Measurements from ENCODE around the gene BCAR1.

The BCAR1 gene

GRCh38 chr16:75195811-75196790 lies 55.3 kb downstream of the BCAR1 start:
- H3K4me1 ChIP-seq (ENCODE audit: control insufficient read depth in 5 of 5, insufficient read depth in 5 of 5, low read length in 5 of 5), result no peaks in the 10 kb centered on the region

GRCh38 chr16:75193730-75194444 lies 57.5 kb downstream of the BCAR1 start:
- no peak overlapping the region for H3K4me3 ChIP-seq (ENCODE audit: low read depth in 1 of 5, low read length in 5 of 5)
- H3K27me3 ChIP-seq (ENCODE audit: control insufficient read depth in 5 of 5, insufficient read depth in 4 of 5, low read length in 5 of 5), result peaks cover 25 to 36% (median 28%) of the 10 kb centered on the region in 5 donors

More at GRCh38 chr16:75195811-75196790, 55.3 kb downstream of the BCAR1 start:
- Histone ChIP-seq H3K9me3 (ENCODE audit: control insufficient read depth in 5 of 5, low read length in 5 of 5) (no peaks in the 10 kb centered on the region), H3K9ac (ENCODE audit: low read length in 5 of 5) (no peak overlapping the region), H3K27me3 (ENCODE audit: control insufficient read depth in 5 of 5, insufficient read depth in 4 of 5, low read length in 5 of 5) (peaks cover 23 to 28% (median 25%) of the 10 kb centered on the region in 5 donors), H3K36me3 (ENCODE audit: control insufficient read depth in 5 of 5, insufficient read depth in 5 of 5, low read length in 5 of 5) (no peaks in the 10 kb centered on the region), H3K4me3 (ENCODE audit: low read depth in 1 of 5, low read length in 5 of 5) (no peak overlapping the region), H3K27ac (ENCODE audit: low read depth, low read length) (no peak overlapping the region)

DNA sequence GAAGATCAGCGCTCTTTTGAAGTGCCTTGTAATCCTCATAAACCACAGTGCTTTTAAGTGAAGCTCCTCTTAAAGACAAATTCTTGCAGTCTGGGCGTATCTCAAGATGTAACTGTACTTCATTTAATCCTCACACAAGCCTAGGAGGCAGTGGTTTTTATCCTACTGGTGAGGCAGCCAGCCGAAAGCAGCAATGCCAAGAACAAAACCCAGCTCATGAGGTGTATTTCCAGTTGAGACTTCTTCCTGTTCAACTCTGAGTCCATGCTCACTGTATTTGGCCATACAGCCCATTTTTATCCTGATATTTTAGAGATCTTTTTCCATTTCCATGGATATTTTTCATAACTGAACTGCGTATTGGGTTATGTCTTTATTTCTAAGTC lies 58.2 kb downstream of the BCAR1 start:
- Histone ChIP-seq H3K27me3 (ENCODE audit: control insufficient read depth in 5 of 5, insufficient read depth in 4 of 5, low read length in 5 of 5) (peaks cover 22 to 34% (median 27%) of the 10 kb centered on the region in 5 donors), H3K9ac (ENCODE audit: low read length in 5 of 5) (no peak overlapping the region), H3K4me3 (ENCODE audit: low read depth in 1 of 5, low read length in 5 of 5) (no peak overlapping the region), H3K36me3 (ENCODE audit: control insufficient read depth in 5 of 5, insufficient read depth in 5 of 5, low read length in 5 of 5) (no peaks in the 10 kb centered on the region), H3K27ac (ENCODE audit: low read depth, low read length) (no peak overlapping the region), H3K9me3 (ENCODE audit: control insufficient read depth in 5 of 5, low read length in 5 of 5) (no peaks in the 10 kb centered on the region), H3K4me1 (ENCODE audit: control insufficient read depth in 5 of 5, insufficient read depth in 5 of 5, low read length in 5 of 5) (no peaks in the 10 kb centered on the region)

More at GRCh38 chr16:75193730-75194444, 57.5 kb downstream of the BCAR1 start:
- H3K27ac ChIP-seq (ENCODE audit: low read depth, low read length), result no peak overlapping the region
- H3K9me3 ChIP-seq (ENCODE audit: control insufficient read depth in 5 of 5, low read length in 5 of 5), result no peaks in the 10 kb centered on the region
- no peaks in the 10 kb centered on the region for H3K36me3 ChIP-seq (ENCODE audit: control insufficient read depth in 5 of 5, insufficient read depth in 5 of 5, low read length in 5 of 5)
- no peaks in the 10 kb centered on the region for H3K4me1 ChIP-seq (ENCODE audit: control insufficient read depth in 5 of 5, insufficient read depth in 5 of 5, low read length in 5 of 5)
- H3K9ac ChIP-seq (ENCODE audit: low read length in 5 of 5), result no peak overlapping the region

DNA sequence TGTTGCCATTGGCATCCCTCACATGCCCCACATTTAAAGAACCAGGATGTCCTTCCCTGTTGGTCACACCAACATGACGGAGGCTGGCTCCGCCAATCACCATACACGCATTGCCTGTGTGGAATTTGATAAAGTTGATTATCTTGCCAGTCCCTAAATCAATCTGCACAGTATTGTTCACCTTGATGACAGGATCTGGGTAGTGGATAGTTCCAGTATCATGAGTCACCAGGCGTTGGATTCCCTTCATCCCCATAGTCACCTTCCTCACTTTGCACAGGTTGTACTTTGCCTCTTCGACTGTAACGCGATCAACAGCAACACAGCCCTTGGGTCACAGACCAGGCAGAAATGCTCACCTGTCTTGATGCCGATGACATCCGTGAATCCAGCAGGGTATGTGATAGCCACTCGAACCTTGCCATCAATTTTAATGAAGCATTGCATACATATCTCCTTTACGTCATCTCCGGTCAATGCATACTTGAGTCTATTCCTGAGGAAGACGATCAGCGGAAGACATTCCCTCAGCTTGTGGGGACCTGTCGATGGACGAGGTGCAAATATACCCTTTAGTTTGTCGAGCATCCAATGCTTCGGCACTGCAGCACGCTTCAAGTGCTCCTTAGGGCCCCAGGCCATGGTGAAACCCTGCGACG lies 58.7 kb downstream of the BCAR1 start:
- H3K36me3 ChIP-seq (ENCODE audit: control insufficient read depth in 5 of 5, insufficient read depth in 5 of 5, low read length in 5 of 5), result no peaks in the 10 kb centered on the region
- no peak overlapping the region for H3K4me3 ChIP-seq (ENCODE audit: low read depth in 1 of 5, low read length in 5 of 5)
- peaks cover 17 to 29% (median 21%) of the 10 kb centered on the region in 5 donors for H3K27me3 ChIP-seq (ENCODE audit: control insufficient read depth in 5 of 5, insufficient read depth in 4 of 5, low read length in 5 of 5)
- H3K4me1 ChIP-seq (ENCODE audit: control insufficient read depth in 5 of 5, insufficient read depth in 5 of 5, low read length in 5 of 5), result no peaks in the 10 kb centered on the region
- H3K9me3 ChIP-seq (ENCODE audit: control insufficient read depth in 5 of 5, low read length in 5 of 5), result no peaks in the 10 kb centered on the region
- H3K9ac ChIP-seq (ENCODE audit: low read length in 5 of 5), result no peak overlapping the region
- H3K27ac ChIP-seq (ENCODE audit: low read depth, low read length), result no peak overlapping the region

DNA sequence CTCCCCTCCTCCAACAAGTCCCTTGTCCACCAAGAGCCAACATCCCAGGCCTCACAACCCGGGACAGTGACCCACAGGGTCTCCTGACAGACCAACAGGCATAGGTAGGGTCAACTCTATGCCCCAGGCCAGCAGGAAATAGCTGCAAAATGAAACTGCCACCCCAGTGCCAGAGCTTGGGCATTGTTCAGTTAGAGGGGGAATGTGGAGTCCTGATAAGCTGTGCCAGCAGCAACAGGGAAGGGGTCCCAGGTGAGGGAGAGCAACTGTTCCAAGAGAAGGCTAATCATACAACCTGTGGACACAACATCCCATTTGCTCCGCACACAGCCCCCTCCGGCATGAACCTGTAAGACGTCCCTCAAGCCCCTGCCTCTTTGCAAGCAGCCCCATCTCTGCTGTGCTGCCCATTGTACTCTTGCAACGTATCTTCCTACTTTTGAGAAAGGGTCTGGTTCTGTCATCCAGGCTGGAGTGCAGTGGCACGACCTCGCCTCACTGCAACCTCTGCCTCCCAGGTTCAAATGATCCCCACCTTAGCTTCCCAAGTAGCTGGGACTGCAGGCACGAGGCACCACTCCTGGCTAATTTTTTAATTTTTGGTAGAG lies 61.7 kb downstream of the BCAR1 start:
- no peaks in the 10 kb centered on the region for H3K4me1 ChIP-seq (ENCODE audit: control insufficient read depth in 5 of 5, insufficient read depth in 5 of 5, low read length in 5 of 5)
- H3K9ac ChIP-seq (ENCODE audit: low read length in 5 of 5), result no peak overlapping the region
- peaks cover 0 to 10% (median 0%) of the 10 kb centered on the region in 5 donors for H3K27me3 ChIP-seq (ENCODE audit: control insufficient read depth in 5 of 5, insufficient read depth in 4 of 5, low read length in 5 of 5)
- no peak overlapping the region for H3K27ac ChIP-seq (ENCODE audit: low read depth, low read length)
- H3K9me3 ChIP-seq (ENCODE audit: control insufficient read depth in 5 of 5, low read length in 5 of 5), result no peaks in the 10 kb centered on the region
- H3K4me3 ChIP-seq (ENCODE audit: low read depth in 1 of 5, low read length in 5 of 5), result no peak overlapping the region
- no peaks in the 10 kb centered on the region for H3K36me3 ChIP-seq (ENCODE audit: control insufficient read depth in 5 of 5, insufficient read depth in 5 of 5, low read length in 5 of 5)

- H3K9ac ChIP-seq (ENCODE audit: low read length in 5 of 5), result no peak overlapping the region
- H3K27ac ChIP-seq (ENCODE audit: low read depth, low read length), result no peak overlapping the region
- H3K27me3 ChIP-seq (ENCODE audit: control insufficient read depth in 5 of 5, insufficient read depth in 4 of 5, low read length in 5 of 5), result peaks cover 0 to 10% (median 0%) of the 10 kb centered on the region in 5 donors
- no peaks in the 10 kb centered on the region for H3K4me1 ChIP-seq (ENCODE audit: control insufficient read depth in 5 of 5, insufficient read depth in 5 of 5, low read length in 5 of 5)
- H3K4me3 ChIP-seq (ENCODE audit: low read depth in 1 of 5, low read length in 5 of 5), result no peak overlapping the region
- no peaks in the 10 kb centered on the region for H3K9me3 ChIP-seq (ENCODE audit: control insufficient read depth in 5 of 5, low read length in 5 of 5)
- H3K36me3 ChIP-seq (ENCODE audit: control insufficient read depth in 5 of 5, insufficient read depth in 5 of 5, low read length in 5 of 5), result no peaks in the 10 kb centered on the region
Measured at GRCh38 chr16:75188832-75189477, 62.5 kb downstream of the BCAR1 start.

DNA sequence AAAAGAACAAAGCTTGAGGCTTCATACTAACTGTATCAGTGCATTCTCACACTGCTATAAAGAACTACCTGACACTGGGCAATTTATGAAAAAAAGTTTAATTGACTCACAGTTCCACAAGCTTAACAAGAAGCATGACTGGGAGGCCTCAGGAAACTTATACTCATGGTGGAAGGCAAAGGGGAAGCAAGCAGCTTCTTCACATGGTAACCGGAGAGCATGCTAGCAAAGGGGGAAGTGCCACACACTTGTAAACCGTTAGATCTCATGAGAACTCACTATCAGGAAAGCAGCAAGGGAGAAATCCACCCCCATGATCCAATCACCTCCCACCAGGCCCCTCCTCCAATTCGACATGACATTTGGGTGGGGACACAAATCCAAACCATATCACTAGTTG lies 69.8 kb downstream of the BCAR1 start:
- Histone ChIP-seq H3K4me3 (ENCODE audit: low read depth in 1 of 5, low read length in 5 of 5) (no peak overlapping the region), H3K9ac (ENCODE audit: low read length in 5 of 5) (no peak overlapping the region), H3K4me1 (ENCODE audit: control insufficient read depth in 5 of 5, insufficient read depth in 5 of 5, low read length in 5 of 5) (no peaks in the 10 kb centered on the region), H3K9me3 (ENCODE audit: control insufficient read depth in 5 of 5, low read length in 5 of 5) (peaks cover 1 to 12% (median 7%) of the 10 kb centered on the region in 5 donors), H3K36me3 (ENCODE audit: control insufficient read depth in 5 of 5, insufficient read depth in 5 of 5, low read length in 5 of 5) (no peaks in the 10 kb centered on the region), H3K27ac (ENCODE audit: low read depth, low read length) (no peak overlapping the region), H3K27me3 (ENCODE audit: control insufficient read depth in 5 of 5, insufficient read depth in 4 of 5, low read length in 5 of 5) (no peaks in the 10 kb centered on the region)

- no peak overlapping the region for H3K4me3 ChIP-seq (ENCODE audit: low read depth in 1 of 5, low read length in 5 of 5)
- peaks cover 5 to 21% (median 21%) of the 10 kb centered on the region in 5 donors for H3K9me3 ChIP-seq (ENCODE audit: control insufficient read depth in 5 of 5, low read length in 5 of 5)
- H3K36me3 ChIP-seq (ENCODE audit: control insufficient read depth in 5 of 5, insufficient read depth in 5 of 5, low read length in 5 of 5), result no peaks in the 10 kb centered on the region
- H3K9ac ChIP-seq (ENCODE audit: low read length in 5 of 5), result no peak overlapping the region
- peaks cover 0 to 5% (median 0%) of the 10 kb centered on the region in 5 donors for H3K27me3 ChIP-seq (ENCODE audit: control insufficient read depth in 5 of 5, insufficient read depth in 4 of 5, low read length in 5 of 5)
- H3K4me1 ChIP-seq (ENCODE audit: control insufficient read depth in 5 of 5, insufficient read depth in 5 of 5, low read length in 5 of 5), result no peaks in the 10 kb centered on the region
- H3K27ac ChIP-seq (ENCODE audit: low read depth, low read length), result no peak overlapping the region
Measured at GRCh38 chr16:75179208-75179607, 72.2 kb downstream of the BCAR1 start.
